Measurements from ENCODE around the gene TAS1R2.
"Not testable (repeated sequence)": the region's sequence is repeated elsewhere in the genome, so short reads cannot be mapped to it uniquely, and the experiment has no call there.

TAS1R2 gene

DNA sequence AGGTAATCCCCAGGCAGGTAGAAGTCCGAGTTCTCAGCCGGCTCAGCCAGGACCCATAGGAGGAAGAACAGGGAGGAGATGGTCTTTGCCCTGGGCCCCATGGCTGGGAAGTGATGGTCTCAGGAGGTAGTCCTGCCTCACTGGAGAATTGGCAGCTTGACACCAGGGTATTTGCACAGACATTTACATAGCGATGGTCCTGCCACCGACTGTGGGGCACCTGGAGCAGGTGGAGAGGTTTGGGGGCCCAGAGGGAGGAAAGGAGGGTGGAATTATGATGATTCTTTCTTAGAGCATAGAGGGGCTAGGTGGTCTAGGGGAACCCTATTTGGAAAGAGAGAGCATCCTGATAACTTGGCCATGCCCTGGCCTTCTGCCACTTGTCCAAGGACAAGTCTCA lies at the start of gene TAS1R2:
TSS of gene TAS1R2 (minus strand) at position 101 of the 400 bp plus-strand sequence. CDS start at position 101, 0 bp downstream.
- no peak for DNase-seq

DNA sequence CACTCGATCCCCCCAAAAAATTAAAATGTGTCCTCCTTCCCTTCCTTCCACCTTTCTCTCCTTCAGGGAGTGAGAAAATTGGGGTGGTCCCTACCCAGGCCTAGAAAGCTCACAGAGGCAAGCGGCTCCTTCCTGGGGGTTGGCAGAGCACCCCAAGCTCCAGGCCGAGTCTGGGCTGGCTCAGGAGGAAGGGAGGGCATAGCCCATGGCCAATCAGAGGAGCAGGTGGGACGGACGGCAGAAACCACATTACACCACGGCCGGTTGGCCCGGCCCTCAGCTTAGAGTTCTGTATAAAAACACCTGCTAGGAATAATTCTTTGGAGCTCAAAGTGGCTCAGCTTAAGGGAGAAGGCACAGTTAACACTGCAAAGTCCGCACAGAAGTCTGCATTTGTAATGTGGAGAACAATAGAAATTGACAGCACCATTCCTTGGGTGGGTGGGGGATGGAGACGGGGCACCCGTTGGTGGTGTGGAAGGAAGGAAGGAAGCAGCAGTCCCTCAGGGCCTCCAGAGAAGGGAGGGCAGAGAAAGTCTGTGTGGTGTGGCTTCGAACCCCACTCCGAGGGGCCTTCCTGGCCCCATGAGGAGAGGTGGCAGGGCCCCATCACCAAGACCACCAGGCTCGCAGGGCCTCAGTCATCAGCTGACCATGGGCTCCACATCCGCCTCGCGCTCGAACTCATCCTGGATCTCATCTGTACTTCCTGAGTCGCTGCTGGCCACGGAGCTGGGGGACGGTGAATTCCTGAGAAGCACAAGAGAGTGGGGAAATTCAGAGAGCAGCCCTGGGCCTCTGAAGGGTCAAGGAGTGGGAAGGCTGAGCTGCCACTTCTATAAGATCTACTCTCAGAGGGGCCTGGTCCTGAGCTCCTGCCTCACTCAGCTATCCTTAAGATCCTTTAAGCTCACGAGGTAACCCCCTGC lies 48.7 kb upstream of the TAS1R2 start:
- DNase-seq: no peak

- DNase-seq: no peak
Measured at GRCh38 chr1:18907021-18907916, 47.8 kb upstream of the TAS1R2 start.

DNA sequence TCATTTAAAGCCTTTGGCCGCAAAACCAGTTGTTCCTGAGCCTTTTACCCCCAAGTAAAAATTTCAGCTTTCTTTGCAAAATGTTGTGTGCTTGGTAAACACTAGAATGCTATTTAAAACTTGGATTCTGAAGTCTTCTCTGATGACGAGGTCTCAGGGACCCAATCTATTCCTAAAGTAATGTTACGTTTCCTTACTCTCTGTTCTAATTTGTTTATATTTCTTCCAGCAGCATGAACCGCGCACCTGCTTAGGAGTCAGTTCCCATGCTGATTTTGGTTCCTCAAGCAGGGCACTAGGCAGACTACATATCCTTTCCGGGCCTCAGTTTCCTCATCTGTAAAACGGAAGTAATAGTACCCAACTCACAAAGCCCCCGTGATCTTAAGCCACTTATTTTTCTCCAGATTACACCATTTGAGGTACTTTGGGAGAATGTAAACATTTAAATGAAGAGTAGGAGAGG lies 43.9 kb upstream of the TAS1R2 start:
- DNase-seq: no peak

GRCh38 chr1:18902523-18903290 lies 43.2 kb upstream of the TAS1R2 start, which contains the start of gene ALDH4A1:
Gene ALDH4A1, minus strand, starts transcription at chr1:18902555. Its CDS starts 32 bp downstream, at chr1:18902523.
- peak; percentile 81 for DNase-seq

- DNase-seq: no peak
Measured at GRCh38 chr1:18901952-18902522, 42.6 kb upstream of the TAS1R2 start.

GRCh38 chr1:18901147-18901951 lies 41.9 kb upstream of the TAS1R2 start:
- DNase-seq: no peak

DNA sequence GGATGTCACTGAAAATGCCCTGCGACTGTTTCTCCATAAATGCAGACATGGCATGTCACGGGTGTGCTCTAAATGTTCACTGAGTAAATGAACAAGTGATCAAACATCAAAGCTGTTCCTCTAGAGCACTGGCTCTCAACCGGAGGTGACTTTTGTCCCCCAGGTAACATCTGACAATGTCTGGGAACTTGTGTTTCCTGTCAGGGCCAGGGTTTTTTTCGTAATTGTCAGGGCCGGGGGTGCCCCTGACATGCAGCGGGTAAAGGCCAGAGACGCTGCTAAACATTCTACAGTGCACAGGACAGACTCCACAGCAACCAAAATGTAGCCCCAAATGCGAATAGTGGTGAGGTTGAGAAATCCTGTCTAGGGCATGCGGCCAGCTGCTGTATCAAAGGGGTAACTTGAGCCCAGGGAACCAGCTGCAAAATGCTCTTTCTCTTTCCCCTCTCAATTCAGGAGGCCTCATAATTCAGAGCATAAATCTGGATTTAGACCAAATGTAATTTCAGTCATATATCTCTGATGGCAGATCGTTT lies 40.9 kb upstream of the TAS1R2 start:
- DNase-seq: no peak

DNA sequence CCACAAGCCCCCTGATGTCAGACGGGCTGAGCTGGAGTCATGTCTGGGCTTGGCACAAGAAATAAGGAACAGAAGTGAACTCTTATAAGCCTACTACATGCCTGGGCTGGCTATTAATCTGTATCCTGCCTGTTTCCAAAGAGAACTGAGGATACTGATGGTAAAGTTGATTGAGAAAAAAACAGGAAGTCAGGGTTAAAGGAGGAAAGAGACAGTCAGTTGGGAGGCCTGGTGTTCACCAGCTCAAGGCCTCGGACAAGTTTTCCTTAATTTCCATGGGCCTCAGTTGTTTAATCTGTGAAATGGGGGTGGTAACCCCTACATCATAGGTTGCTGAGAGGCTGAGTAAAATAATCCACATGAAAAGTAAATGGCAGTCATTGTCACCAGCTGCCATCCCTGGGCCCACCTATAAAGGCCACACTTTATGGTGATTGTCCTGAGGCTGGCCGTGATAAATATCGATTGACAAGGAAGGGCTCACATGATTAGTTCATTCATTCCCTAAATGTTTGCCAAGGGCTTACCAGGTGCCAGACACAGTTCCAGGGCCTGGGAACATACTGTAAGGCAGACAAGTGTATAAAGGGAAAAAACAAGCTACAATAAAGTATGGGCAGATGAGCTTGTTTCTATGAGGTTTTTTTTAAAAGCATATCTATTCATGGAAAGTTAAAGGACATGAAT lies 40.0 kb upstream of the TAS1R2 start:
- no peak for DNase-seq

- no peak for DNase-seq
Measured at GRCh38 chr1:18898567-18898966, 39.1 kb upstream of the TAS1R2 start.

DNA sequence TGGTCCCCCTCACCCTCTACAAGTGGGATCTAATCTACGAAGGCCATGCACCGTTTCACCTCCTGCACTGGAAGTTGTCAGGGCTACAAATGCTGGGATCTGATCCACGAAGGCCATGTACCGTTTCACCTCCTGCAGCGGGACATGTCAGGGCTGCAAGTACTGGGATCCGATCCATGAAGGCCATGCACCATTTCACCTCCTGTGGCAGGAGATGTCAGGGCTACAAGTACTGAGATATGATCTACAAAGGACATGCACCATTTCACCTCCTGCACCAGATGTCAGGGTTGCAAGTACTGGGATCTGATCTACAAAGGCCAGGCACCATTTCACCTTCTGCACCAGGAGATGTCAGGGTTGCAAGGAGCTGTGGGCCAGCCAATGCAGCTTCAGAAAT lies 35.9 kb upstream of the TAS1R2 start:
- DNase-seq: no peak

- no peak for DNase-seq
Measured at GRCh38 chr1:18893120-18893519, 33.7 kb upstream of the TAS1R2 start.

DNA sequence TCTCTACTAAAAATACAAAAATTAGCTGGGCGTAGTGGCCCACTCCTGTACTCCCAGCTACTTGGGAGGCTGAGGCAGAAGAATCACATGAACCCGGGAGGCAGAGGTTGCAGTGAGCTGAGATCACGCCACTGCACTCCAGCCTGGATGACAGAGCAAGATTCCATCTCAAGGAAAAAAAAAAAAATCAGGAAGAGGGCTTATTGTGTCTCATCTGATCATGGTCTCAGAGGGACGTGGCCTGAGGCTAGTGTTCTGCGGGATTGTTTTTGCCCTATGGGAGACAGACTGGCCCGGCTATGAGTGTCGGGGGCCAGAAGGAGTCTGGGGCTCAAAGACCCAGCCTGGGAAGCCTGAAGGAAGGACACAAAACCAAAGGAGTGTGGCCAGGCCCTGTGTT lies 32.4 kb upstream of the TAS1R2 start:
- not testable (repeated sequence) for DNase-seq

GRCh38 chr1:18891426-18891780 lies 31.9 kb upstream of the TAS1R2 start:
- no peak for DNase-seq

- no peak for DNase-seq
Measured at GRCh38 chr1:18890706-18891425, 31.4 kb upstream of the TAS1R2 start.

DNA sequence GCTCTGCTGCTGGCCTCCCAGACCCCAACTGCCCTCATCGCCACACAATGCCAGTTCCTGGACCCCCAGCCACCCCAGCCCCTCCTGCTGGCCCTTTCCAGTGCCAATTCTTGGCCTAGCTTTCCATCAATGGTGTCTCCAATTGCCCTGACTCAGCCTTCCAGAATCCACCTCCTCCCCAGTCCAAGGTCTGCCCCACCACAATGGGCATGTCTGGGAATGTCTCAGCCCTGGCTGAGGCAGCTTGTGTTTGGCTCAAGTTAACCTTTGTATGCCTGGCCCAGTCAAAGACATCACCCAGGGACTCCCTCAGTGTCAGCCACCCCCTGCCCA lies 26.5 kb upstream of the TAS1R2 start:
- no peak for DNase-seq

GRCh38 chr1:18885311-18886002 lies 26.0 kb upstream of the TAS1R2 start:
- DNase-seq: no peak

DNA sequence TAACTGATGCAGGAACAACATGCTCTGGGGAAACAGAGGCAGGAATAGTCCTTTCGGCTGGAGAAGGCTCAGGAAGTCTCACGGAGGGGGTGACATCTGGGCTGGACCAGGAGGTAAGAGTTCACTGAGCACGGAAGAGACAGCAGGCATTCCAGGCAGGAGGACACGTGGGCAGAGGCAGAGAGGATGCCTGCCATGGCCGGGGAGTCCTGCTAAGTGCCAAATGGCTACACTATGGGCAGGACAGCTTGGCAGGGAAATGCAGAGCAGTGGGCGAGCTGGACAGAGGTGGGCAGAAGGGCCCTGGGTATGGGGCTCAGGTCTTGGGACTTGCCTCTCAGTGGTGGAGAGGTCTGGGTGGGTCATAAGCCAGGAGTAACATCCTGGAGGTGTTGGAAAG lies 25.3 kb upstream of the TAS1R2 start:
- no peak for DNase-seq

DNA sequence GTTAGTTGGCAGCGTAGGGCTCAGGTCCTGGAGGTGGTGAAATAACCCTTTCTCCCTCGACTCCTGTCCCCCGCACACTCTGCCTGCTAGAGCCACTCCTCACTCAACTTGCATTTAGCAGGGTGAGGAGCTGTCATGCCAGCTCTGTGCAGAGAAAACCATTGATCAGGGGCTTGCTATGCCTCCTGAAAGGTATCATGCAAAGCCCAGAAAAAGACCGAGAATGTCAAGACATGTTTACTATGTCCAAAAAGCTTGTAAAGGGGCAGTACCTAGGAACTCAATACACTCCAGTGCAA lies 24.9 kb upstream of the TAS1R2 start:
- no peak for DNase-seq

Data from NCI-H748 treated with DMSO at 0.1 percent for 48 hours (cell line).